Cerebellar nuclear complex (tissue), 1 donor: ENCODE measurements around the gene SLC38A5.
A peak's percentile ranks its signal among the peaks of the same experiment; 100 is the strongest.

Source experiments
- DNase-seq, 2 experiments: peaks; one replicate each; lab custom pipeline; 2025; lab: John Stamatoyannopoulos, UW

The SLC38A5 gene

DNA sequence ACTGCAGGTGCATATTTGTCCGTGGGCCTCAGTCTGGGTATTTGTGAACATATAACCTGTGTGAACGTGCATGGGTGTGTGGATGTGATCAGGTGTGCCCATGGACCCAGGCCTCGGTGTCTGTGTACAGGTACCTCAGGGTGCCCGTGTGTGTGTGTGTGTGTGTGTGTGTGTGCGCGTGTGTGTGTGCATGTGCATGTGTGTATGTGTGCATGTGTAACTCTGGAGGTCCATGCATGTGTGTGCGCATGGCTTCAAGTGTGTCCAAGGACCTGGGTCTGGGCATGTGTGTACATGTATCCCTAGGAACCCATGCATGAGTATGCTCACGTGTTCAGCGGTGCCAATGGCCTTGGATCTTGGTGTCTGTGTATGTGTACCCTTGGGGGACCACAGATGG lies 21.7 kb upstream of the SLC38A5 start:
- DNase-seq = no peak

DNA sequence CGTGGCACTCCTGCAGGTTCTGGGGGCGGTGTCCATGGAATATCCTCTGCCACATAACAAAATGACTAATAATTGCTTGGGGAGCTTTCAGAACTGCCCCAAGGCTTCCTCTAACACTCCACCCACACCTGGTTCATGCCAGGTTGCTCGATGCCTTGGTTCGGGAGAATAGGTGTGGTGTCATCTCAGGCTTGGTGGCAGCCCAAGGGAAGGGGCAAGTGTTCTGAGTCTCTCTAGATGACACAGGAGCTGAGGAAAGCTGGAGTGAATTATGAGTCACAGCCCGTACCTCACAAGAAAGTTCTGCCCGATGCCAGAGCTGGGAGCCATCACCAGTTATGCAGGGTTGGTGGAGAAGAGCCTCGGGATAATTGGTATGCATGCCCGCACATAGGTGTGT lies 20.6 kb upstream of the SLC38A5 start:
- DNase-seq = no peak

DNA sequence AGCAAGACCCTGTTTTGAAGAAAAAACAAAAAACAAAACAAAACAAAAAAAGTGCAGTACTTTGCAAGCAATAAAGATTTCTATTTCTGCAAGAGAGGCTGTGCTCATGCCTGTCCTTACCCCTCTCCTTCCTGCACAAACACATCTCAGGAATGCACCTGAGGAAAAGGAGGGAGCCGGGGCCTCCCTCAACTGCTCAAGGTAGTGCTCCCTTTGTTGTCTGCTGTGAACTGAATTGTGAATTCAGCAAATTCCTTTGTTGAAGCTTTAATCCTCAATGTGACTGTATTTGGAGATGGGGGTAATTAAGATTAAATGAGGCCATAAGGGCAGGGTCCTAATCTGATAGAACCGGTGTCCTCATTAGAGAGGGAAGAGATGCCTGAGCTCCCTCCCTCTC lies 19.8 kb upstream of the SLC38A5 start:
- DNase-seq = no peak

DNA sequence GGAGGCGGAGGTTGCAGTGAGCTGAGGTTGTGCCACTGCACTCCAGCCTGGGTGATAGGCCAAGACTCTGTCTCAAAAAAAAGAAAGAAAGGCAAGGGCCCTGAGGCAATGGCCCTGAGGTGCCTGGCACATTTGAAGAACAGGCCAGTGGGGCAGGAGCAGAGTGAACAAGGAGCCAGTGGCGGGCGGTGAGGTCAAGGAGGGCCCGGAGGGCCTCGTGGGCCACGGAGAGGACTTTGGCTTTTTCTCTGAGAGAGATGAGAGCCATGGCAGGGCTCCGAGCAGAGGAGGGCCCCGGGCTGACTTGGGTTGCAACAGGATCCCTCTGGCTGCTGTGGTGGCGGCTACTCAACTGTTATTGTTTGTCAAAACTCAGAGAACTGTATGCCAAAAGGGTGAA lies 19.2 kb upstream of the SLC38A5 start:
- no peak for DNase-seq

DNA sequence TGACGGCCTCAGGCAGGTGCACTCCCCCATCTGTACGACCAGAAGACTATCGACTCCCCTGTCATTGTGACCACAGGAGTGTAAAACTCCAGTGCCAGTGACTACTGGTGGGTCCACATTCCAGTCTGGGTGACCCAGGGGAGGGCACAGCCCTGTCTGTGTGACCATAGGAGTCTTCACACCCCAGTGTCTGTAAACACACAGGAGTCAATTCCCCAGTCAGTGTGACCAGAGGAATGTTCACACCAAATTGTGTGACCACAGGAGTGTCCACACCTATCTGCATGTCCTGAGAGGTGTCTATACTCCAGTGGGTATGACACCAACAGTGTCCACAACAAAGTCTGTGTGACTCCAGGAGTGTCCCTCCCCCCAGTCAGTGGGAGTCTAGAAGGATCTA lies 18.0 kb upstream of the SLC38A5 start:
- no peak for DNase-seq

DNA sequence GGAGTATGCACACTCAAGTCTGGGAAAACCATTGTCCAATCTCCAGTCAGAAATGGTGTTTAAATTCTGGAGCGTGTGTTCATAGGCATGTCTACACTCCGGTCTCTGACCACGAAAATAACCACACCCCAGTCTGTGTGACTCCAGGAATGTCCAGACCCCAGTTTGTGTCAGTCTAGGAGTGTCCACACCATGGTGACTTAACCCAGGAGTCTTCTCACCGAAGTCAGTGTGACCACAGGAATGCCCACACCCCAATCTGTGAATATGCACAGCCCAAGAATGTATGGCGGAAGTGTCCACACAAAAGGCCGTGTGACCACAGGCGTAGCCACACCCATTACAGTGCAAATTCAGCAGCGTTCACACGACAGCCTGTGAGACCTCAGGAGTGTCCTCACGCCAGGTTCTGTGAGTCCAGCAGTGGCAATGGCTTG lies 17.3 kb upstream of the SLC38A5 start:
- DNase-seq = no peak

DNA sequence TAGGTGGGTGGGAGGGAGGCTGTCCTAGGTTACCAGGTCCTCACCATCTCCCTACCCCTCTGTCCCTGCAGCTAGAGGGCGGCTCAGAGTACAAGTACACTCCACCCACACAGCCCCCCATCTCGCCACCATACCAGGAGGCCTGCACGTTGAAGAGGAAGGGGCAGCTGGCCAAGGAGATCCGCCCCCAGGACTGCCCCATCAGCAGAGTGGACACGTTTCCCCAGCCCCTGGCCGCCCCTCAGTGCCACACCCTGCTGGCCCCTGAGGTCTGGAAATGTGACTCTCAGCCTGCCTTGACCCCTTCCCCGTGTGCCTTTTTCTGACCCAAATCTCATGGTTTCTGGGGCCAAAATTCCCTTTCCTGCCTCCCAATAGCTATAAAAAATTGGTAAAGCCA lies 12.5 kb upstream of the SLC38A5 start:
- DNase-seq = no peak

DNA sequence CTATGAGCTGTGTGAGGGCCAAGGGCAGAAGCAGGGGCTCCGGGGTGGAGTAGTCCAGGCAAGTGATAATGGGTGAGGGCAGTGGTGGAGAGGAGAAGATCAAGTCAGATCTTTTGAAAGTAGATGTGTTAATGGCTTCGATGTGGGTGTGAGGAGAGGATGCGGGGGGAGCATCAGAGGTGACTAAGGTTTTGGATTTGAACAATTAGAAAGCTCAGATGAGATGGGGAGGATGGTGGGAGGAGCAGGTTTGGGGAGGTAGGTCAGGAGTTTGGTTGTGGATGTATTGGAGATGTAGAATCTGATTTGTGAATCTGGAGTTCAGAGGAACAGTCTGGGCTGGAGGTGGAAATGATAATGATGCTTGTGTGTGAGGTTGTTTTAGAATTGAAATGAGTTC lies 10.5 kb upstream of the SLC38A5 start:
- DNase-seq = no peak

DNA sequence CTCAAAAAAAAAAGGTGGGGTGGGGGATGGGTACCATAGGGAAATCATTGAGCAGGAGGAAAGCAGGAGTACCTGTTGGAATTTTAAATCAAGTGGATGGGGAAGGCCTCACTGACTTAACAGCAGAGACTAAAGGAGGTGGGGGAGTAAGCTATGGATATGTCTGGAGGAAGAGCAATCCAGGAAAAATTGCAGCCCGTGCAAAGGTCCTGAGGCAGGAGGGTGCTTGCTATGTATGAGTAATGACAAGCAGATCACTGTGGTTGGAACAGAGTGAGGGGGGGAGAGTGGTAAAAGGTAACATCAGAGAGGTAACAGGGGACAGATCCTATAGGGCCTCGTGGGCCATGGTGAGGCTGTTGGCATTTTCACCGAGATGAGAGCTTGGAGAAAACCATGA lies 10.1 kb upstream of the SLC38A5 start:
- no peak for DNase-seq

DNA sequence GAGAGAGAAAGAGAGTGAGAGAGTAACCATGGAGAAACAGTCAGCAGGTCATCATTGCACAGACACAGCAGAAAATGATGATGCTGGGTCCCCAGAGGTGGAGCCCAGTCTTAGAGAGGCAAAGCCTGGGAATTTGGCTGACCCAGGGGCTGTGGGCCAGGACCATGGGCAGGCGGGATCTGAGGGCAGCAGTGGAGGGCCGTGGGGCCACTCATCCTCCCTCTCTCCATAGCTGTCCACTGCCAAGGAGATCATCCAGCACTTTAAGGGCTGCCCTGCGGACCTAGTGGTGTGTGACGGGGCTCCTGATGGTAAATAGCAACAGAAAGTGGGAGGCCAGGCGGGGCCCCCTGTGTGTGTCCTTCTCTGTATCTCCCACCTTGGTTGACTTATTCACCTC lies 8.7 kb upstream of the SLC38A5 start:
- DNase-seq = no peak

DNA sequence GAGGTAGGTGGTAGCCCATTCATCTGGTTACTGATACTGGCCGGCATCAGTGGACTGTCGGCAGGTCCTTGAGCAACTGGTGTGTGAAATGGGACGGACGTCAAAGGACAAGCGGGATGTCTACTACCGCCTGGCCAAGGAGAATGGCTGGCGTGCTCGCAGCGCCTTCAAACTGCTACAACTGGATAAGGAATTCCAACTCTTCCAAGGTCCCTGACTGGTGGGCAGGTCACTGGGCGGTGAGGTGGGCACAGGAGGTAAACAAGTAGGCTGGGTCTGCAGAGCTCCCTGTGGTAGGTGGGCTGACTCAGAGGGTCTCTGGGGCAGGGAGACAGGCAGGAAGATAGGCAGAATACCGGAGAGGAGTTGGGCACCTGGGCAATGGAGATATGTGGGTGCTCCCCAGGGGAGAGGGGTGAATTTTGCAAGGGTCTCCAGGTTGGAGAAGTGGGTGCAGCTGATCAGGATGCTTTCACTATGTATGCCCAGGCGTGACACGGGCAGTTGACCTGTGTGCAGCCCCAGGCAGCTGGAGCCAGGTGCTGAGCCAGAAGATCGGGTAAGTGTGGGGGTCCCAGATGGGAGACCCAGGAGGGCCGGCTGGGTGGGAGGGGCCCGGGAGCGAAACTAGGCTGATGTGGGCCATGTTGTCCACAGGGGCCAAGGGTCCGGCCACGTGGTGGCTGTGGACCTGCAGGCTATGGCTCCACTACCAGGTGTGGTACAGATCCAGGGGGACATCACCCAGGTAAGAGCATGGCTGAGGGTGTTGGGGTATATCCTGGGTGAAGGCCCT lies 8.1 kb upstream of the SLC38A5 start:
- no peak for DNase-seq

DNA sequence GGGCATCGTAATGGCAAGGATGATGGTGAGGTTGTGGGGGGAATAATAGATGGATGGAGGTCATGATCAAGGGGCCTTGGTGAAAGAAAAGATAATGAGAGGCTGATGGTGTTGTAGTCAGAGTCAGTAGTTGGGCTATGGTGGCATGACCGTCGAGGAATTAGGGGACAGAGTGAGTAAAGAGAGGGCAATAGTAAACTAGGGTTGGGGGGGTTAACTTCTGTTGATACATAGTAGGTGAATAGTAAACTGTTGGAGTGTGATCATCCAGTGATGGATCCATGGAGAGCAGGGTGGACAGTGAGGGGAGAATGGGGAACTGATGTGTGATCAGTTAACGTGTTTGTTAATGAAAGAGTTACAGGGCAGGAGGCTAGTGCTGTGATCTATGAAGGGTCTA lies 6.9 kb upstream of the SLC38A5 start:
- DNase-seq = no peak

DNA sequence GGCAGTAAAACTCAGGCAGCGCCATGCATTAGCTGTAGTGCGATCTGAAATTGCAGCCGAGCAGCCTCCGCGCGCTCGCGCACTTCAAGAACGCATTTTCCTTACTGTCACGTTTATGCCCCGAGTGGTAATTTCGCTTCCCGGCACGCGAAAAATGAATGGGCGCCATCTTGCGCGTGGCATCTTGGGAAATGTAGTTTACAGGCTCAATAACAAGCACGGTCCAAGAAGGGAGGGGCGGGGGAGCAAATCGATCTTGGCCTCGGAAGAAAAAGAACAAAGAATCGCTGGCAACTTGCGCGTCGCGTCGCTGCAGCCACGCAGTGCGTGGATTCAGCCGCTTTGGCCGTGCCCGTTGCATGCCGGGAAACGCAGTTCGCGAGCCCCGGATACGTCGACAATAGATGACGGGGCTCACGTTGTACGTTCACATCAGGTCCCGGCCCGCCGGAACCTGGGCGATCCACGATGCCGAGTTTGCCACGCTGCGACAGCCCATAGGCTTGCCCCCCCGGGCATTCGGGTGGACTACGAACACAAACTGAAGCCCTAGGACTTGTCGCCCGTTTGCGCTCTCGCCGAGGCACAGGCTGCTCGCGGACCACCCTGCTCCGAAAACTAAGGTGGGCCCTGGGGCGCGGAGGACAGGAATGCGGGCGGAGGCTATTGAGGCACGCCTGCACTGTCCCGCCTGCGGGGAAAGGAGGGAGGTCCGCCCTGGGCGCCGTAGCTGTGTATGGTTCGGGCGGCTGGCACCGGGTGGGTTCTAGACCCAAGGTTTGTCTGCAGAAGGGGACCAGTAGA lies 5.9 kb upstream of the SLC38A5 start, which contains the start of gene FTSJ1:
FTSJ1 (plus strand) TSS at position 426 of the 804 bp plus-strand sequence. CDS start 1,849 bp downstream, outside the sequence.
- peak; percentile 26 to 67 for DNase-seq

DNA sequence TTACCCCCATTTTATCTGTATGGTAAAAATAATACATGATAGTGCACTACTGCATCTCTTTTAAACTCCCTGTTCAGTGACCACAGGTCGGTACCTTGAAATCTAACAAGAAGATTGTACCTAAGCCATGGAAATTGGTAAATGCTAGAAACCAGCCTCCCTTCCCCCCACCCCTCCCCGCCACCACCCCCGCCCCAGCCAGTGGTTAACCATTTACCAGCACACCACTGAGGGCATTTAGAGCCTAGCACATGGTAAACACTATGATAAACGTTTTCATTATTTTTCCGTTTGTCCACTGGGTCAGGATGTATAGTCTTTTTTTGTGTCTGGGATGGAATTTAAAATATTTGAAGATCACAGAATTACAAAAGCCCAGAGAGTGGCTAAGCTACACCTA lies 5.2 kb upstream of the SLC38A5 start:
- DNase-seq = no peak

DNA sequence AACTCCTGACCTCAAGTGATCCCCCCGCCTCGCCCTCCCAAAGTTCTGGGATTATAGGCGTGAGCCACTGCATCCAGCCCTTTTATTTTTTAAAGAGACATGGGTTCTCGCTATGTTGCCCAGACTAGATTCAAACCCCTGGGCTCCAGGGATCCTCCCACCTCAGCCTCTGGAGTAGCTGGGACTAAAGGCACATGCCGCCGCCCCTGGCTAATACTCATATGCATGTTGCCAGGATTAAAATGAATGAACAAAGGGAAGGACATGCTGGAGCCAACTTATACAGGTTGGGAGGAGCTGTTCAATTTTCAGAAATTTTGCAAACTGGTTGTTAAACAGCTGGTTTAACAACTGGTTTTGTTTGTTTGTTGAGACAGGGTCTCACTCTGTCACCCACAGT lies 4.5 kb upstream of the SLC38A5 start:
- no peak for DNase-seq

DNA sequence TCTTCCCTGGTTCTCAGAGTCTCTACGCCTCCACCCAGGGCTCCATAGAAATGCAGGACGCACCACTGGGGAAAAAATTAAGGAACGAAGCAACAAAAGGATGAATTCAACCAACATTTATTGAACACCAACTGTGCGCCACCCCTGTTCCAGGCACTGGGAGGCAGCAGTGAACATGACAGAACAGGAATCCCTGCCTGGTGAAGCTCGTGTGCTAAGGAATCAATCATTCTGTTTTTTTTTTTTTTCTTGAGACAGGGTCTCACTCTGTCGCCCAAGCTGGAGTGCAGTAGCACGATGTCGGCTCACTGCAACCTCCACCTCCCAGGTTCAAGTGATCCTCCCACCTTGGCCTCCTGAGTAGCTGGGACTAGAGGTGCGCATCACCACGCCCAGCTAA lies 4.1 kb upstream of the SLC38A5 start:
- DNase-seq = no peak

DNA sequence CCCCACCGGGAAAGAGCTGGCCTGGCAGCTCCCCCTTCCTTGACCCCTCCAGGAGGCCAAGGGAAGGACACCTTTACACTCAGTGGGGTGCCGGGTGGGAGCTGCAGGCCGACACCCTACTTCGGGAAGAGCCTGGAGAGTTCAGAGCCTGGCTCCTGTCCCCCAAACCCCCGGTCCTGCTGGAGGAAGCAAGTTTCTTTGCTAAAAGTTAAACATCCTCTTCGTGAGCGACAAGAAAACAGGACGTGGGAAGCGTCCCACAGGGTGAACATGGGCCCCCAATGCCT lies 3.6 kb upstream of the SLC38A5 start:
- DNase-seq = no peak

DNA sequence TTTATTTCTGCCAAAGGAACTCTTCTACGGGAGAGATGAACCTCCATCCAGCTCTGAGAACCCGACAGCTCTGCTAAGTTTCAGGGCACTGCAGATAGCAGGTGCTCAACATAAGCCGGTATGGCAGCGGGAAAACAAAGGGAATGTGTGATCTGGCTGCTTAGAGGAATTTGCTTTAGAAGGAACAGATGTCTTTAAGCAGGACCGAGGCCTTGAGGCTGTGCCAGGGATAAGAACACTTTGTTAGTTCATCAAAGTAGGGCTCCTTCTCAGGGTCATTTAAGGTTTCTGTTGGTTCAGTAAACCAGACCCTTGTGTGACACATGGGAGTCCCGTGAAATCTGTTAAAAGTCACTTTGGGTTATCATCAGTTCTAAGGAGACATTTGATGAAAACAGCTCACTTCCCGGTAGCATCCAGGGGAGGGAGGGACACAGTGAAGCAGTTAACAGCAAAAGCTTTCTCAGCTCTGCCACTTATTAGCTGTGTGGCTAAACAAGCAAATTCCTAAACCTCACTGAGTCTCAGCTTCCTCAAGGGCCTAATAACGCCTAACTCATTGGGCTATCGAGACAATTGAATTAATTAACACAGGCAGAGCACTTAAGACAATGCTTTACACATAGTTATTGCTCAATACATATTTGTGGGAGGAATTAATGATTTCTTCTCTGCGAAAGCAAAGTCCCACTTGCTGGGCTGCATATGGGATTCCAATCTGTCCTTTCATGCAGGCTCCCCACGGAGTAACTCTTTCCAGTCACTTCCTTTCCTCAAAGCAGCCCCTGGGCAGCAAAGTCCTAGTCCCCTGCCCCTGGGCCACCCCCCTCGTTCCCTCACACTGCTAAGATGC lies 3.0 kb upstream of the SLC38A5 start:
- DNase-seq = no peak

DNA sequence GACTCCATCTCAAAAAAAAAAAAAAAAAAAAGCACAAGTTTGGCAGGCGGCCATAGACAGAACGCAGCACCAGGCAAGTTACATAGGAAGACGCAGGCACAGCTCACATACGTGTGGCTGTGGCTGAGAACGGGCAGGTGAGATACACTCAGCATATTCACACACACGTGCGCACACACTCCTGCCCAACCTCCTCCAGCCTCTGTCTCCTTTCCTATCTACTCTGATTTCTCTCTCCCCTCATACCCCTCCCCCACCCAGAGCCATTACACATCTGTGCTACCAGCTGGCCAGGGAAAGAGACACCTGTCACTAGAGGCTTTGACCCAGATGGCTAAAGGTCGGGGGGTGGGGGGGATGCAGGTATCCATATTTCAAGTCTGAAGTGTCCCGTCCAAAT lies 2.2 kb upstream of the SLC38A5 start:
- no peak for DNase-seq

DNA sequence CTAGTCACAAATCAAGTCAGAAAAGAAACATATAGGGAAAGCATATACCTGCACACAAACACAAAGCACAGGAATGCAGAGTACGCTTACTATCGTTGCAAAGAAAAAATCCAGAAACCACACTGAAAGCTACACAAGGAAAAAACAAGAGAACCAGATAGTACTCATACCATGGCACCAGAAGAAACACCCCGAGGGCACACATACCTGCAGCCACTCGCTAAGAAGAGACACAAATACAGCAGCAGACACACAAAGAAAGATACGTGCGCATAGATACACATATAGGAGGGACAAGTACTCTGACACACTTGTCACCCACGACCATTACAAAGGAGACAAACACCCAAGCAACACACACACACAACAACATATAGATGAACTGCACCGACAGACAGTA lies 1.4 kb upstream of the SLC38A5 start:
- no peak for DNase-seq

DNA sequence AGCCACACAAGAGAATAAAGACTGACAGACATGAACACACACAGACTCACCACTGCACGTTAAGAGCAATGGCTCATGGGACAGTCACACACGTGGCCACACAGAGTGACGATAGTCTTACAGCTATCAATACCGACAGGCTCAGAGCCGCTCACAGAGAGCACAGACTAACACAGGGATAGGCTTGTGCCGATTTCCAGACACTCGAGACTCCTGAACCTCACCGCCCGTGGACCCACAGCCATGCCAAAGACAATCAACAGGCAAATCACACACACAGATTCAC lies 716 bp upstream of the SLC38A5 start:
- DNase-seq = no peak

DNA sequence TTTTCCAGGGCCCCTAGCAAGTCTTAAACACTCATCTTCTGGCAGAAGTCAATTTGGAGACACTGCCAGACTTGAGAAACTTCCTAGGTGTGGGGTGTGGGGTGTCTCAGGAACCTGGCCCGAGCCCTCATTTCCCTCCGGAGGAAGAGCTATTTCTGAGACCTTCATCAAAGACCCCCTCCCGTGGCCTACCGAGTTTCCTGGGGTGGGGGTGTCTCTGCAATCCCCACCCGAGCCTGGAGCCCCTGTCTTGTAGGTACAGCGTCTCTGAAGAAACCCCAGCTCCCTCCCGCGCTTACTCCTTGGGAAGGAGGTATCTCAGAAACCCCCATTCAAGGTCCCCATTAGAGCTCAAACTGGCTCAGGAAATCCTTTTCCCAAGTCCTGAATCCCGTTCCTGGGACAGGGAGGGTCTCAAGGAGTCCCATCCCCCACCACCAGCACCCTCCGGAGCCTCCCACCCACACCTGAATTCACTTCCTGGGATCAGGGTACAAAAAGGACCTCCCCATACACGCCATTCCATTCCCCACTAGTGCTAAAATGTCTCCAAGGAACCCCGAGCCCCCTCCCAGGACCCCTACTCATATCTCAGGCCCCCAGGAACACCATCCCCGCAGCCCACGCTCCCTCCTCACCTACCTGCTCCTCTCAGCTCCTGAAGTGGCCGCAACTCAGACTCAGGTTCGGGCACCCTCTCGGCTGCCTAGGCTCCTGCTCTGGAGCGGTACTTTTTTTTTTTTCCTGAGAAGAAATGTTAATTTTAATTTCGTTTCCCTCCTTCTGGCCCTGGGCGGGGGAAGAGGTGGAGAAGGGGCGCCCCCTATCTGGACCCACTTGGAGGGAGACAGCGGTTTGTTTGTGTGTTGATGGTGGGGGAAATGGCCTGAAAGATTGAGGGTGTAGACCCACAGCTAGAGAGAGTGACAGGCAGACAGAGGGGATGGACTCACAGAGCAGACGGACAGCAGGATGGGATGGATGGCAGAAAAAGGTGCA lies 1.1 kb downstream of the SLC38A5 start:
- DNase-seq = no peak
